Body of pancreas (tissue), 4 donors: Measurements from ENCODE around the gene TARDBP. TPM values are rescaled to one million over a fixed set of nuclear protein-coding genes. Genes with fewer than 3 reads are reported as not detected.

Experiments used
- ATAC-seq: fragments of 150-250 bp; one replicate; pipeline ENCODE4 v1.9.1; 2016
- DNase-seq, 4 donors: peaks; one replicate each; pipeline ENCODE4 v3.0.0-alpha.2; 2019
- H3K27ac ChIP-seq, 4 donors: fragments of 200-600 bp; sonication (generic); 1 replicate in 3 of 4; 2 replicates in 1 of 4; pipeline versions ENCODE4 v1.5.1 to v1.6.1; 2016 to 2019; ENCODE audit warnings: mild to moderate bottlenecking in 1 of 4, mixed read lengths in 1 of 4, moderate library complexity in 1 of 4
- H3K27me3 ChIP-seq, 2 donors: fragments of 200-600 bp; sonication (generic); one replicate each; pipeline ENCODE4 v1.6.0; 2016; ENCODE audit warnings: mild to moderate bottlenecking in 1 of 2
- H3K36me3 ChIP-seq, 2 donors: fragments of 200-600 bp; sonication (generic); replicated peaks in 1 of 2; 2 replicates each; pipeline ENCODE4 v1.5.1; 2016; ENCODE audit warnings: low read depth in 2 of 2; ENCODE audit not compliant: insufficient read depth in 1 of 2
- H3K4me1 ChIP-seq: fragments of 200-600 bp; sonication (generic); one replicate; pipeline ENCODE4 v1.6.0; 2016
- H3K4me3 ChIP-seq, 2 donors: fragments of 200-600 bp; sonication (generic); 1 replicate in 1 of 2; 2 replicates in 1 of 2; pipeline ENCODE4 v1.5.1; 2016 to 2019
- H3K9me3 ChIP-seq, 3 donors: fragments of 200-600 bp; sonication (generic); 1 replicate in 2 of 3; 2 replicates in 1 of 3; pipeline ENCODE4 v1.5.1; 2016
- CTCF ChIP-seq, 7 experiments: fragments of 450-650 bp in 4 of 7; fragments of 200-600 bp in 3 of 7; sonication (generic) in 3 of 7; IDR thresholded peaks; one replicate each; pipeline ENCODE4 v1.5.1; 2016 to 2019; ENCODE audit warnings: antibody characterized with exemption in 7 of 7
- POLR2A ChIP-seq, 3 donors: fragments of 450-650 bp; IDR thresholded peaks; one replicate each; pipeline ENCODE4 v1.6.1; 2016; ENCODE audit warnings: antibody characterized with exemption in 3 of 3, mild to moderate bottlenecking in 2 of 3
- WGBS, 2 donors: methylation state at CpG; one replicate each; pipeline ENCODE4 v1.1.5; 2017; 5-methylcytosine and 5-hydroxymethylcytosine counted together
- intact Hi-C: fragments of 100-400 bp; cut with DNase I; formaldehyde crosslinking; loops from one replicate; pipeline ENCODE4 v1.15.1; 2023
- total RNA-seq, 2 donors: library from RNA; depleted of rRNA; stranded (reverse); fragments of >200 nt; gene quantifications; one replicate each; pipeline ENCODE4 v1.1.0, GENCODE V29; 2016

Gene TARDBP
- total RNA-seq = 100 to 1,000 TPM; 104 to 136 TPM

GRCh38 chr1:11012260-11013159, at the start of gene TARDBP:
TARDBP (plus strand) TSS chr1:11012654; CDS start chr1:11013728, 1,074 bp downstream.
- ATAC-seq (peak; percentile 94), DNase-seq (peak; percentile 89 to 91 (median 90))
- intact Hi-C loops = no loop called here
- H3K27ac ChIP-seq = peak within 1 kb of the TSS; percentile 87 to 97 (median 94)
- H3K27me3 ChIP-seq = no peaks in the 10 kb centered on the region
- peaks cover 30% of the 10 kb centered on the region for H3K4me1 ChIP-seq
- 1% methylated on average over 23 to 84 of the region's 94 CpGs for WGBS, 2 donors
- H3K9me3 ChIP-seq = no peaks in the 10 kb centered on the region
- peak within 1 kb of the TSS; percentile 90 to 100 for H3K4me3 ChIP-seq
- TF ChIP-seq POLR2A (IDR thresholded peaks at IDR 0.05) (peak; percentile 86 to 96 (median 92)), CTCF (IDR thresholded peaks at IDR 0.05) (no peak)
- H3K36me3 ChIP-seq = peaks cover 0 to 21% of the 10 kb centered on the region in 2 donors

- no peaks in the 10 kb centered on the region for H3K36me3 ChIP-seq
- TF ChIP-seq CTCF (IDR thresholded peaks at IDR 0.05) (no peak), POLR2A (IDR thresholded peaks at IDR 0.05) (no peak)
- intact Hi-C loops = no loop called here
- peak overlapping the region in 2 of 4 donors; percentile 61 to 72 for H3K27ac ChIP-seq
- 15 to 18% methylated on average over 8 to 10 of the region's 10 CpGs for WGBS, 2 donors
- peak; percentile 52 to 78 (median 60) for DNase-seq
- H3K27me3 ChIP-seq = no peaks in the 10 kb centered on the region
- no peaks in the 10 kb centered on the region for H3K9me3 ChIP-seq
- peaks cover 30% of the 10 kb centered on the region for H3K4me1 ChIP-seq
- H3K4me3 ChIP-seq = no peak overlapping the region
- ATAC-seq = no peak
Observed at GRCh38 chr1:10965546-10966226, 46.8 kb upstream of the TARDBP start.

- WGBS, 2 donors = 81 to 84% methylated on average over 3 of the region's 3 CpGs
- peaks cover 27% of the 10 kb centered on the region for H3K4me1 ChIP-seq
- no peaks in the 10 kb centered on the region for H3K9me3 ChIP-seq
- no peaks in the 10 kb centered on the region for H3K27me3 ChIP-seq
- H3K36me3 ChIP-seq = no peaks in the 10 kb centered on the region
- ATAC-seq (no peak), DNase-seq (no peak)
- intact Hi-C loops = no loop called here
- H3K27ac ChIP-seq = no peak overlapping the region
- TF ChIP-seq POLR2A (IDR thresholded peaks at IDR 0.05) = no peak
- no peak for TF ChIP-seq CTCF (IDR thresholded peaks at IDR 0.05)
- H3K4me3 ChIP-seq = no peak overlapping the region
Observed at GRCh38 chr1:10967090-10967489, 45.4 kb upstream of the TARDBP start.

GRCh38 chr1:10968411-10968826, 44.0 kb upstream of the TARDBP start:
- Histone ChIP-seq H3K27ac (peak overlapping the region in 3 of 4 donors; percentile 31 to 74 (median 49)), H3K4me1 (peaks cover 16% of the 10 kb centered on the region), H3K36me3 (no peaks in the 10 kb centered on the region), H3K27me3 (no peaks in the 10 kb centered on the region), H3K9me3 (no peaks in the 10 kb centered on the region), H3K4me3 (no peak overlapping the region)
- 6 to 11% methylated on average over 11 to 13 of the region's 13 CpGs for WGBS, 2 donors
- peak; percentile 58 for ATAC-seq
- peak in 1 of 3 donors; percentile 1 for TF ChIP-seq POLR2A (IDR thresholded peaks at IDR 0.05)
- TF ChIP-seq CTCF (IDR thresholded peaks at IDR 0.05) = no peak
- DNase-seq = peak; percentile 45 to 78 (median 62)
- intact Hi-C loops = no loop called here
